K562 (cell line): ENCODE data around the gene MARS1. TPM values are rescaled to one million over a fixed set of nuclear protein-coding genes. Genes with fewer than 3 reads are reported as not detected.
A peak's percentile ranks its signal among the peaks of the same experiment; 100 is the strongest.

Source experiments
- BCOR ChIP-seq: fragments of 450-650 bp; IDR thresholded peaks from 2 replicates; pipeline ENCODE4 v1.6.1; 2016
- CBX2 ChIP-seq: fragments of 200-600 bp; sonication (generic); IDR thresholded peaks from one replicate; pipeline ENCODE4 v1.6.1; 2012; ENCODE audit warnings: mild to moderate bottlenecking, low read length, inconsistent platforms; ENCODE audit not compliant: insufficient read depth, poor library complexity, severe bottlenecking
- ESRRA ChIP-seq: fragments of 450-650 bp; IDR thresholded peaks from 2 replicates; pipeline ENCODE4 v1.6.1; 2014; ENCODE audit warnings: low read depth, mild to moderate bottlenecking, moderate library complexity, borderline replicate concordance
- PHF8 ChIP-seq: fragments of 200-600 bp; sonication (generic); IDR thresholded peaks from 2 replicates; pipeline ENCODE4 v1.6.1; 2012; ENCODE audit warnings: mixed run types, mild to moderate bottlenecking, inconsistent platforms, low read length, moderate library complexity, borderline replicate concordance
- POLR3G ChIP-seq: IDR thresholded peaks from 2 replicates; pipeline ENCODE4 v1.6.1; 2011; ENCODE audit not compliant: insufficient read length, insufficient replicate concordance; ENCODE audit errors: extremely low read depth
- PTRF ChIP-seq: fragments of 450-650 bp; IDR thresholded peaks from 2 replicates; pipeline ENCODE4 v1.6.1; 2016; ENCODE audit warnings: mild to moderate bottlenecking, missing genetic modification characterization, missing compliant biosample characterization
- SMC3 ChIP-seq: conservative IDR thresholded peaks from 2 replicates; pipeline ENCODE4 v1.6.1; 2011; ENCODE audit warnings: low read depth, low read length, improper control_type of control experiment; ENCODE audit not compliant: insufficient read depth
- TAF9B ChIP-seq: fragments of 450-650 bp; IDR thresholded peaks from 2 replicates; pipeline ENCODE4 v1.6.1; 2018; ENCODE audit warnings: mild to moderate bottlenecking; ENCODE audit not compliant: partially characterized antibody
- ZNF175 ChIP-seq: fragments of 200-800 bp; sonication (Bioruptor generic); IDR thresholded peaks from 2 replicates; pipeline ENCODE4 v1.6.1; 2016; ENCODE audit warnings: low read depth, mild to moderate bottlenecking, missing genetic modification characterization, missing compliant biosample characterization
- ZNF75A ChIP-seq: fragments of 450-650 bp; formaldehyde crosslinking; IDR thresholded peaks from 2 replicates; pipeline ENCODE4 v1.4.0; 2020; ENCODE audit warnings: mild to moderate bottlenecking
- ZNF785 ChIP-seq: fragments of 250-450 bp; sonication (Bioruptor Pico); IDR thresholded peaks from 2 replicates; pipeline ENCODE4 v1.4.0; 2020; ENCODE audit warnings: mild to moderate bottlenecking
- polyA plus RNA-seq, 8 experiments: library from polyadenylated mRNA; depleted of rRNA in 4 of 8; stranded (reverse) in 5 of 8; unstranded in 3 of 8; fragments of >200 nt; fragmentation: Nextera tagmentation in 2 of 8; fragmentation: Illumina TruSeq in 1 of 8; extraction: Ambion mirVana in 2 of 8; extraction: Trizol in 1 of 8; gene quantifications; 2 replicates each; pipeline versions ENCODE4 v1.2.1 to v1.2.3, GENCODE V29; 2011 to 2014; ENCODE audit warnings: inconsistent platforms in 1 of 8, missing spikeins in 1 of 8
- total RNA-seq, 7 experiments: library from RNA; depleted of rRNA in 6 of 7; stranded (reverse); fragments of >200 nt in 6 of 7; fragmentation: Illumina TruSeq in 2 of 7; extraction: Trizol in 2 of 7; gene quantifications; 2 replicates each; pipeline versions ENCODE4 v1.2.1 to v1.2.3, GENCODE V29; 2011 to 2021; ENCODE audit warnings: low replicate concordance in 1 of 7
- TF ChIP-seq, protein P1 (sequence below): sonication (generic); formaldehyde crosslinking; IDR thresholded peaks from 2 replicates; pipeline ENCODE4 v1.4.0; 2020; ENCODE audit warnings: mild to moderate bottlenecking, missing genetic modification reagents
- TF ChIP-seq, protein P2 (sequence below): sonication (generic); formaldehyde crosslinking; IDR thresholded peaks from 2 replicates; pipeline ENCODE4 v1.8.1; 2023; ENCODE audit warnings: missing genetic modification reagents, mild to moderate bottlenecking, borderline replicate concordance

Gene MARS1
- total and polyA plus RNA-seq, 9 of the 15 experiments (the other 6 are each of a cell fraction or from before 2014, with no cell fraction given): 117 to 382 (median 220) TPM

DNA sequence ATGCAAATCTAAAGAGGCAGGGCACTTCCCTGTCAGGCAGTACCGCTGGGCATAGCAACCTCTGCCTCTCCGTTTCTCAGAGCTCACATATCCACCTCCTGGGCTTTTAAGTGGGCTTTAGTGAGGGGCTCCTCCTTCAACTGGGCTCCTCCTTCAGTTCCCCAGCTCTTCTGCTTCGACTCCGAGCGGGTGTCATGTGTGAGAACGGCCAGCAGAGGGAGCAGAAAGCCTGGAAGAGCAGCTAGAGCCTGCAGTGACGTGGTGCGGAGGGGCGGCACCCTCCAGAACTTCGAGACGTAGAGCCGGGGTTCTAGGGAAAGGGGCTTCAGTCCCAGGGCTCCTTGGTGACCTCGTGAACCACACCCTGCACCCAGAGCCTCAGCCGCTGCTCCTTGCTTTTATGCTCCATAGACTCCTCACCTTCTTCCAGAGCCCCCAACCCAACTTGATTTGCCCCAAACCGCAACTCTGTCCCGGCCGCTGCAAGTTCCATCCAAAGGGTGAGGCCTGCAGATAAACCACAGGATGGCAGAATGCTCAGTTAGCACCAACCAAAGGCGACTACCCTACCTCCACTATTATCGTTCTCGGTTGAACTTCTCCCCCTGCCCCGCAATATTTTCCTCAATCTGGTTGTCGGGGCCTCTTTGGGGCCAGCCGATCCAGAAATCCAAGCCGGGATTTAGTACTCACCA is 28.7 kb upstream of the MARS1 start (continued):
- TF ChIP-seq, protein P1, sequence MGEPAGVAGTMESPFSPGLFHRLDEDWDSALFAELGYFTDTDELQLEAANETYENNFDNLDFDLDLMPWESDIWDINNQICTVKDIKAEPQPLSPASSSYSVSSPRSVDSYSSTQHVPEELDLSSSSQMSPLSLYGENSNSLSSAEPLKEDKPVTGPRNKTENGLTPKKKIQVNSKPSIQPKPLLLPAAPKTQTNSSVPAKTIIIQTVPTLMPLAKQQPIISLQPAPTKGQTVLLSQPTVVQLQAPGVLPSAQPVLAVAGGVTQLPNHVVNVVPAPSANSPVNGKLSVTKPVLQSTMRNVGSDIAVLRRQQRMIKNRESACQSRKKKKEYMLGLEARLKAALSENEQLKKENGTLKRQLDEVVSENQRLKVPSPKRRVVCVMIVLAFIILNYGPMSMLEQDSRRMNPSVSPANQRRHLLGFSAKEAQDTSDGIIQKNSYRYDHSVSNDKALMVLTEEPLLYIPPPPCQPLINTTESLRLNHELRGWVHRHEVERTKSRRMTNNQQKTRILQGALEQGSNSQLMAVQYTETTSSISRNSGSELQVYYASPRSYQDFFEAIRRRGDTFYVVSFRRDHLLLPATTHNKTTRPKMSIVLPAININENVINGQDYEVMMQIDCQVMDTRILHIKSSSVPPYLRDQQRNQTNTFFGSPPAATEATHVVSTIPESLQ (CRISPR knock-in tag): no peak
- TF ChIP-seq SMC3 (peak; percentile 80), ZNF75A (no peak), CBX2 (no peak), BCOR (peak; percentile 87), TAF9B (no peak), POLR3G (no peak), ESRRA (peak; percentile 56; the same call in 1 of the 2 replicates), ZNF785 (CRISPR knock-in tag) (no peak), PTRF (tag) (no peak), PHF8 (peak; percentile 26; the same call in 1 of the 2 replicates), ZNF175 (no peak)
- TF ChIP-seq, protein P2, sequence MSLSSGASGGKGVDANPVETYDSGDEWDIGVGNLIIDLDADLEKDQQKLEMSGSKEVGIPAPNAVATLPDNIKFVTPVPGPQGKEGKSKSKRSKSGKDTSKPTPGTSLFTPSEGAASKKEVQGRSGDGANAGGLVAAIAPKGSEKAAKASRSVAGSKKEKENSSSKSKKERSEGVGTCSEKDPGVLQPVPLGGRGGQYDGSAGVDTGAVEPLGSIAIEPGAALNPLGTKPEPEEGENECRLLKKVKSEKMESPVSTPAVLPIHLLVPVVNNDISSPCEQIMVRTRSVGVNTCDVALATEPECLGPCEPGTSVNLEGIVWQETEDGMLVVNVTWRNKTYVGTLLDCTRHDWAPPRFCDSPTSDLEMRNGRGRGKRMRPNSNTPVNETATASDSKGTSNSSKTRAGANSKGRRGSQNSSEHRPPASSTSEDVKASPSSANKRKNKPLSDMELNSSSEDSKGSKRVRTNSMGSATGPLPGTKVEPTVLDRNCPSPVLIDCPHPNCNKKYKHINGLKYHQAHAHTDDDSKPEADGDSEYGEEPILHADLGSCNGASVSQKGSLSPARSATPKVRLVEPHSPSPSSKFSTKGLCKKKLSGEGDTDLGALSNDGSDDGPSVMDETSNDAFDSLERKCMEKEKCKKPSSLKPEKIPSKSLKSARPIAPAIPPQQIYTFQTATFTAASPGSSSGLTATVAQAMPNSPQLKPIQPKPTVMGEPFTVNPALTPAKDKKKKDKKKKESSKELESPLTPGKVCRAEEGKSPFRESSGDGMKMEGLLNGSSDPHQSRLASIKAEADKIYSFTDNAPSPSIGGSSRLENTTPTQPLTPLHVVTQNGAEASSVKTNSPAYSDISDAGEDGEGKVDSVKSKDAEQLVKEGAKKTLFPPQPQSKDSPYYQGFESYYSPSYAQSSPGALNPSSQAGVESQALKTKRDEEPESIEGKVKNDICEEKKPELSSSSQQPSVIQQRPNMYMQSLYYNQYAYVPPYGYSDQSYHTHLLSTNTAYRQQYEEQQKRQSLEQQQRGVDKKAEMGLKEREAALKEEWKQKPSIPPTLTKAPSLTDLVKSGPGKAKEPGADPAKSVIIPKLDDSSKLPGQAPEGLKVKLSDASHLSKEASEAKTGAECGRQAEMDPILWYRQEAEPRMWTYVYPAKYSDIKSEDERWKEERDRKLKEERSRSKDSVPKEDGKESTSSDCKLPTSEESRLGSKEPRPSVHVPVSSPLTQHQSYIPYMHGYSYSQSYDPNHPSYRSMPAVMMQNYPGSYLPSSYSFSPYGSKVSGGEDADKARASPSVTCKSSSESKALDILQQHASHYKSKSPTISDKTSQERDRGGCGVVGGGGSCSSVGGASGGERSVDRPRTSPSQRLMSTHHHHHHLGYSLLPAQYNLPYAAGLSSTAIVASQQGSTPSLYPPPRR (CRISPR knock-in tag): no peak
